Transverse colon (tissue), 3 donors: Measurements from ENCODE around the gene MYH14.

Experiments used
- CTCF ChIP-seq, 5 experiments: fragments of 200-600 bp in 3 of 5; fragments of 450-650 bp in 2 of 5; sonication (generic) in 3 of 5; IDR thresholded peaks; 1 replicate in 2 of 5; 2 replicates in 3 of 5; pipeline ENCODE4 v1.5.1; 2016 to 2017; ENCODE audit warnings: antibody characterized with exemption in 5 of 5, inconsistent platforms in 3 of 5, mild to moderate bottlenecking in 2 of 5, moderate library complexity in 1 of 5
- EP300 ChIP-seq: sonication (generic); formaldehyde crosslinking; IDR thresholded peaks from one replicate; pipeline ENCODE4 v1.6.1; 2017; ENCODE audit warnings: antibody characterized with exemption, low read depth
- POLR2A ChIP-seq: fragments of 450-650 bp; IDR thresholded peaks from one replicate; pipeline ENCODE4 v1.6.1; 2016; ENCODE audit warnings: antibody characterized with exemption, mild to moderate bottlenecking, moderate library complexity

- TF ChIP-seq CTCF (IDR thresholded peaks at IDR 0.05) = no peak
- no peak for TF ChIP-seq EP300
- TF ChIP-seq POLR2A = no peak
Measured at GRCh38 chr19:50268501-50268900, 65.1 kb downstream of the MYH14 start.
